K562 (cell line): ENCODE results near the gene GADL1. TPM values are rescaled to one million over a fixed set of nuclear protein-coding genes. Genes with fewer than 3 reads are reported as not detected.

Experiments
- ATAC-seq: fragments of 200-7000 bp; cut with Tn5 transposase; 3 replicates; pipeline ENCODE4 v1.9.1; 2020; ENCODE audit warnings: moderate library complexity
- BruUV-seq: library from RNA; stranded (reverse); fragments of 400-500 nt; replicated peaks from 2 replicates; lab custom pipeline; 2021; lab: Mats Ljungman, UMichigan
- CTCF ChIA-PET: fragments of 300-600 bp; formaldehyde crosslinking; extraction: SDS; loops from one replicate; lab custom pipeline; 2021; ENCODE audit warnings: low intra/inter-chr PET ratio; lab: Yijun Ruan, JAX
- POLR2A ChIA-PET: fragments of 300-600, 350-650 bp; sonication (Branson Sonifier 250); formaldehyde crosslinking; extraction: SDS; loops from one replicate; lab custom pipeline; 2021; ENCODE audit warnings: antibody characterized with exemption, inconsistent platforms; lab: Yijun Ruan, JAX
- DNase-seq, 4 experiments: peaks; one replicate each; pipeline versions ENCODE4 v3.0.0 to v3.0.0-alpha.2; 2011 to 2018; ENCODE audit warnings: low spot score in 3 of 4, mixed read lengths in 3 of 4; ENCODE audit errors: extremely low read depth in 1 of 4
- FAIRE-seq: peaks from 2 replicates; lab custom pipeline; 2011; peaks lifted over from hg19 to GRCh38; lab: Jason Lieb, UNC
- H2AFZ ChIP-seq: 2 replicates; pipeline ENCODE4 v1.6.0; 2011; ENCODE audit warnings: low read depth, low read length, control low read depth, inconsistent platforms
- H3K27ac ChIP-seq: fragments of 200-600 bp; 3 replicates; pipeline ENCODE4 v1.8.0; 2011; ENCODE audit warnings: low read depth, mild to moderate bottlenecking, control low read depth, inconsistent platforms, low read length, moderate library complexity, mixed read lengths; ENCODE audit errors: extremely low read depth
- H3K27me3 ChIP-seq, 2 experiments: fragments of 300-600 bp in 1 of 2; 2 replicates in 1 of 2; 3 replicates in 1 of 2; pipeline versions ENCODE4 v1.6.0 to v1.8.0; 2011; ENCODE audit warnings: inconsistent platforms in 2 of 2, low read length in 2 of 2, mild to moderate bottlenecking in 1 of 2, mixed read lengths in 1 of 2, moderate library complexity in 1 of 2; ENCODE audit not compliant: control insufficient read depth in 2 of 2, insufficient read depth in 2 of 2
- H3K36me3 ChIP-seq: fragments of 300-600 bp; 3 replicates; pipeline ENCODE4 v1.8.0; 2011; ENCODE audit warnings: mild to moderate bottlenecking, low read length, inconsistent platforms; ENCODE audit not compliant: control insufficient read depth, insufficient read depth
- H3K4me1 ChIP-seq, 2 experiments: fragments of 200-600 bp in 1 of 2; replicated peaks in 1 of 2; 2 replicates in 1 of 2; 3 replicates in 1 of 2; pipeline versions ENCODE4 v1.5.1 to v1.8.0; 2011; ENCODE audit warnings: inconsistent platforms in 2 of 2, low read length in 2 of 2, mild to moderate bottlenecking in 1 of 2, mixed read lengths in 1 of 2, moderate library complexity in 1 of 2; ENCODE audit not compliant: control insufficient read depth in 2 of 2, insufficient read depth in 2 of 2
- H3K4me2 ChIP-seq: 2 replicates; pipeline ENCODE4 v1.6.1; 2011; ENCODE audit warnings: low read length, control low read depth, inconsistent platforms, mixed read lengths; ENCODE audit not compliant: insufficient read depth
- H3K4me3 ChIP-seq: fragments of 200-600 bp; sonication (generic), shearing (Covaris generic); 2 replicates; pipeline ENCODE4 v1.5.1; 2016; ENCODE audit warnings: control low read depth, inconsistent platforms
- H3K79me2 ChIP-seq: fragments of 200-600 bp; 3 replicates; pipeline ENCODE4 v1.8.0; 2011; ENCODE audit warnings: low read length, inconsistent platforms; ENCODE audit not compliant: control insufficient read depth, insufficient read depth
- H3K9ac ChIP-seq, 2 experiments: 2 replicates each; pipeline versions ENCODE4 v1.6.0 to v1.6.1; 2011; ENCODE audit warnings: low read depth in 2 of 2, low read length in 2 of 2, control low read depth in 1 of 2, inconsistent platforms in 1 of 2, mild to moderate bottlenecking in 1 of 2, mixed read lengths in 1 of 2; ENCODE audit not compliant: insufficient read depth in 1 of 2
- H3K9me1 ChIP-seq: one replicate; pipeline ENCODE4 v1.6.0; 2011; ENCODE audit warnings: inconsistent platforms, mild to moderate bottlenecking, low read length, moderate library complexity; ENCODE audit not compliant: control insufficient read depth, insufficient read depth
- H3K9me3 ChIP-seq: replicated peaks from 2 replicates; pipeline ENCODE4 v1.5.1; 2011; ENCODE audit warnings: low read depth, low read length, inconsistent platforms; ENCODE audit not compliant: control insufficient read depth, insufficient read depth
- H4K20me1 ChIP-seq: replicated peaks from 2 replicates; pipeline ENCODE4 v1.6.1; 2011; ENCODE audit warnings: low read length, inconsistent platforms, mixed read lengths; ENCODE audit not compliant: control insufficient read depth, insufficient read depth
- HNRNPH1 ChIP-seq: fragments of 200-400 bp; formaldehyde crosslinking; optimal IDR thresholded peaks from 2 replicates; pipeline ENCODE3; 2017; ENCODE audit warnings: low read depth, mild to moderate bottlenecking, low read length, moderate library complexity
- KDM5B ChIP-seq: fragments of 200-600 bp; sonication (generic); IDR thresholded peaks from 2 replicates; pipeline ENCODE4 v1.6.1; 2012; ENCODE audit warnings: low read depth, mild to moderate bottlenecking, moderate library complexity, low read length, control low read depth, inconsistent platforms; ENCODE audit not compliant: insufficient replicate concordance
- LCOR ChIP-seq: sonication (generic); formaldehyde crosslinking; IDR thresholded peaks from 2 replicates; pipeline ENCODE4 v1.8.0; 2022; ENCODE audit warnings: mild to moderate bottlenecking, missing genetic modification reagents
- MECOM ChIP-seq: fragments of 250-450 bp; sonication (Bioruptor Pico); IDR thresholded peaks from 2 replicates; pipeline ENCODE4 v1.8.0; 2022; ENCODE audit warnings: inconsistent platforms
- MLLT1 ChIP-seq, 2 experiments: fragments of 450-650 bp; IDR thresholded peaks; 2 replicates each; pipeline ENCODE4 v1.6.1; 2016
- NR2C1 ChIP-seq, 2 experiments: fragments of 450-650 bp; IDR thresholded peaks; 2 replicates each; pipeline ENCODE4 v1.6.1; 2017; ENCODE audit warnings: mild to moderate bottlenecking in 2 of 2, antibody characterized with exemption in 1 of 2, inconsistent platforms in 1 of 2, missing compliant biosample characterization in 1 of 2, missing genetic modification characterization in 1 of 2
- PCBP2 ChIP-seq: fragments of 200-400 bp; formaldehyde crosslinking; IDR thresholded peaks from 2 replicates; pipeline ENCODE4 v1.6.1; 2018; ENCODE audit warnings: low read length, low read depth, mild to moderate bottlenecking, moderate library complexity; ENCODE audit not compliant: poor library complexity, severe bottlenecking
- POU5F1 ChIP-seq: fragments of 150-350 bp; IDR thresholded peaks from 2 replicates; pipeline ENCODE4 v1.6.1; 2014; ENCODE audit warnings: borderline replicate concordance, low read length, low read depth, mild to moderate bottlenecking; ENCODE audit not compliant: partially characterized antibody
- SRSF3 ChIP-seq: fragments of 200-400 bp; formaldehyde crosslinking; IDR thresholded peaks from 2 replicates; pipeline ENCODE4 v1.6.1; 2016; ENCODE audit warnings: mild to moderate bottlenecking, low read length, moderate library complexity; ENCODE audit not compliant: insufficient read depth
- ZBTB17 ChIP-seq: fragments of 450-650 bp; formaldehyde crosslinking; IDR thresholded peaks from 2 replicates; pipeline ENCODE4 v1.4.0; 2020; ENCODE audit warnings: mild to moderate bottlenecking
- ZKSCAN1 ChIP-seq: fragments of 150-350 bp; IDR thresholded peaks from 2 replicates; pipeline ENCODE4 v1.6.1; 2016; ENCODE audit warnings: low read depth, low read length
- ZNF232 ChIP-seq: sonication (generic); formaldehyde crosslinking; IDR thresholded peaks from 2 replicates; pipeline ENCODE4 v1.8.0; 2022; ENCODE audit warnings: mild to moderate bottlenecking, missing genetic modification reagents
- WGBS: fragments of 100-300 bp; shearing (Covaris generic); methylation state at CpG from one replicate; pipeline ENCODE4 v1.1.6; 2016; ENCODE audit warnings: low coverage, mixed read lengths; ENCODE audit not compliant: insufficient coverage; ENCODE audit errors: missing lambda C conversion rate; 5-methylcytosine and 5-hydroxymethylcytosine counted together
- in situ Hi-C: fragments of 300-500 bp; cut with MboI; formaldehyde crosslinking; loops from 4 replicates; pipeline ENCODE4 v1.15.0; 2018; ENCODE audit warnings: inconsistent platforms, mixed read lengths
- intact Hi-C: fragments of 100-400 bp; cut with micrococcal nuclease; formaldehyde crosslinking; loops from 2 replicates; pipeline ENCODE4 v1.14.2; 2022
- polyA plus RNA-seq, 8 experiments: library from polyadenylated mRNA; depleted of rRNA in 4 of 8; stranded (reverse) in 5 of 8; unstranded in 3 of 8; fragments of >200 nt; fragmentation: Nextera tagmentation in 2 of 8; fragmentation: Illumina TruSeq in 1 of 8; extraction: Ambion mirVana in 2 of 8; extraction: Trizol in 1 of 8; gene quantifications; 2 replicates each; pipeline versions ENCODE4 v1.2.1 to v1.2.3, GENCODE V29; 2011 to 2014; ENCODE audit warnings: inconsistent platforms in 1 of 8, missing spikeins in 1 of 8
- total RNA-seq, 7 experiments: library from RNA; depleted of rRNA in 6 of 7; stranded (reverse); fragments of >200 nt in 6 of 7; fragmentation: Illumina TruSeq in 2 of 7; extraction: Trizol in 2 of 7; gene quantifications; 2 replicates each; pipeline versions ENCODE4 v1.2.1 to v1.2.3, GENCODE V29; 2011 to 2021; ENCODE audit warnings: low replicate concordance in 1 of 7
- TF ChIP-seq, protein P1 (sequence below): sonication (generic); formaldehyde crosslinking; IDR thresholded peaks from 2 replicates; pipeline ENCODE4 v1.8.1; 2023; ENCODE audit warnings: missing genetic modification reagents, mild to moderate bottlenecking, borderline replicate concordance

GADL1 gene
- total and polyA plus RNA-seq, 9 of the 15 experiments (the other 6 are each of a cell fraction or from before 2014, with no cell fraction given), result 0.07 TPM; not detected in 8

GRCh38 chr3:30775040-30775439 is 119.4 kb downstream of the GADL1 start:
- H3K9ac ChIP-seq, result no peak overlapping the region
- FAIRE-seq (no peak), DNase-seq (no peak)
- no peak overlapping the region for H3K4me3 ChIP-seq
- H3K9me1 ChIP-seq, result no peaks in the 10 kb centered on the region
- no peaks in the 10 kb centered on the region for H3K36me3 ChIP-seq
- no peak overlapping the region for H2AFZ ChIP-seq
- H3K27ac ChIP-seq, result no peak overlapping the region
- WGBS, result under 1% methylated on average over 10 of the region's 10 CpGs
- in situ Hi-C loops, result loop anchor here (25.0 kb wide), 1 partner anchor 987 kb away; no protein-coding TSS in a partner anchor
- TF ChIP-seq ZKSCAN1 (no peak), ZNF232 (no peak), MLLT1 (IDR thresholded peaks at IDR 0.05) (no peak), MECOM (CRISPR knock-in tag) (no peak), HNRNPH1 (no peak), POU5F1 (no peak), NR2C1 (IDR thresholded peaks at IDR 0.05) (no peak), NR2C1 (tag; IDR thresholded peaks at IDR 0.05) (no peak), LCOR (no peak), SRSF3 (no peak), PCBP2 (no peak), ZBTB17 (CRISPR knock-in tag) (no peak), KDM5B (no peak)
- TF ChIP-seq, protein P1, sequence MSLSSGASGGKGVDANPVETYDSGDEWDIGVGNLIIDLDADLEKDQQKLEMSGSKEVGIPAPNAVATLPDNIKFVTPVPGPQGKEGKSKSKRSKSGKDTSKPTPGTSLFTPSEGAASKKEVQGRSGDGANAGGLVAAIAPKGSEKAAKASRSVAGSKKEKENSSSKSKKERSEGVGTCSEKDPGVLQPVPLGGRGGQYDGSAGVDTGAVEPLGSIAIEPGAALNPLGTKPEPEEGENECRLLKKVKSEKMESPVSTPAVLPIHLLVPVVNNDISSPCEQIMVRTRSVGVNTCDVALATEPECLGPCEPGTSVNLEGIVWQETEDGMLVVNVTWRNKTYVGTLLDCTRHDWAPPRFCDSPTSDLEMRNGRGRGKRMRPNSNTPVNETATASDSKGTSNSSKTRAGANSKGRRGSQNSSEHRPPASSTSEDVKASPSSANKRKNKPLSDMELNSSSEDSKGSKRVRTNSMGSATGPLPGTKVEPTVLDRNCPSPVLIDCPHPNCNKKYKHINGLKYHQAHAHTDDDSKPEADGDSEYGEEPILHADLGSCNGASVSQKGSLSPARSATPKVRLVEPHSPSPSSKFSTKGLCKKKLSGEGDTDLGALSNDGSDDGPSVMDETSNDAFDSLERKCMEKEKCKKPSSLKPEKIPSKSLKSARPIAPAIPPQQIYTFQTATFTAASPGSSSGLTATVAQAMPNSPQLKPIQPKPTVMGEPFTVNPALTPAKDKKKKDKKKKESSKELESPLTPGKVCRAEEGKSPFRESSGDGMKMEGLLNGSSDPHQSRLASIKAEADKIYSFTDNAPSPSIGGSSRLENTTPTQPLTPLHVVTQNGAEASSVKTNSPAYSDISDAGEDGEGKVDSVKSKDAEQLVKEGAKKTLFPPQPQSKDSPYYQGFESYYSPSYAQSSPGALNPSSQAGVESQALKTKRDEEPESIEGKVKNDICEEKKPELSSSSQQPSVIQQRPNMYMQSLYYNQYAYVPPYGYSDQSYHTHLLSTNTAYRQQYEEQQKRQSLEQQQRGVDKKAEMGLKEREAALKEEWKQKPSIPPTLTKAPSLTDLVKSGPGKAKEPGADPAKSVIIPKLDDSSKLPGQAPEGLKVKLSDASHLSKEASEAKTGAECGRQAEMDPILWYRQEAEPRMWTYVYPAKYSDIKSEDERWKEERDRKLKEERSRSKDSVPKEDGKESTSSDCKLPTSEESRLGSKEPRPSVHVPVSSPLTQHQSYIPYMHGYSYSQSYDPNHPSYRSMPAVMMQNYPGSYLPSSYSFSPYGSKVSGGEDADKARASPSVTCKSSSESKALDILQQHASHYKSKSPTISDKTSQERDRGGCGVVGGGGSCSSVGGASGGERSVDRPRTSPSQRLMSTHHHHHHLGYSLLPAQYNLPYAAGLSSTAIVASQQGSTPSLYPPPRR (CRISPR knock-in tag), result no peak
- TF ChIP-seq, all 486 proteins: peak for 0
- intact Hi-C loops, result loop anchor here (5.0 to 10.0 kb wide), 2 partner anchors 357 to 920 kb away; no protein-coding TSS in a partner anchor
- Histone ChIP-seq H3K4me1 (no peaks in the 10 kb centered on the region), H3K79me2 (no peaks in the 10 kb centered on the region), H4K20me1 (no peaks in the 10 kb centered on the region), H3K4me2 (no peak overlapping the region), H3K27me3 (no peaks in the 10 kb centered on the region), H3K9me3 (no peaks in the 10 kb centered on the region)
- ChIA-PET POLR2A (no interaction called here), CTCF (no interaction called here)
- BruUV-seq, result no TSS peak
- ATAC-seq, result no peak
